ENCODE data around the gene ZNF236. TPM values are rescaled to one million over a fixed set of nuclear protein-coding genes. Genes with fewer than 3 reads are reported as not detected.

ZNF236 gene
- total and polyA plus RNA-seq, 10 of the 15 experiments (the other 5 are each of a cell fraction or from before 2014, with no cell fraction given), result 1.0 to 14.4 (median 5.9) TPM

DNA sequence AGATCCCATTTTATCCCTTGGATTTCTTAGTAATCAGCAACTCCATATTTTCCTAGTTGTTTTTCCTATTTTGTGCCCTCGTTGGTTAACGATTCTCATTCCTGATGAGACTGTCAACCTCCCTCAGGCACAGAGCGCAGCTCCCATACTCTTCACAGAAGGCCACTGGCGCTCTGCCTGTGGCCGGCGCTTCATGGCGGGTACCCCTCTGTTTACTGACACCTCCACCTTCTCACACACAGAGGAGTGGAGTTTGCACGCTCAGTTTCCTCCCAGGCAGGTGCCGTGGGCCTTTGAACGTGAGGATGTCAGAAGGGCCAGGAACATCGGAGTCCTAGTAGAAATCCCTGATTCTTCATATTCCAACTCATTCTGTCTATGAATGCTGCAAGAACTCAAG is 171.2 kb downstream of the ZNF236 start:
- Histone ChIP-seq H3K4me1 (ENCODE audit: control insufficient read depth, insufficient read depth, low read length) (peaks cover 9% of the 10 kb centered on the region; the same call in 1 of the 2 replicates), H3K9ac (ENCODE audit: control insufficient read depth, insufficient read depth, low read length) (no peak overlapping the region), H3K9me3 (replicated peaks; ENCODE audit: control insufficient read depth, insufficient read depth, low read length) (no peaks in the 10 kb centered on the region), H3K79me2 (ENCODE audit: control insufficient read depth, insufficient read depth, low read length) (no peaks in the 10 kb centered on the region), H3K27me3 (replicated peaks in 1 of 2; ENCODE audit: control insufficient read depth in 2 of 2, insufficient read depth in 2 of 2, low read length in 1 of 2) (no peaks in the 10 kb centered on the region), H4K20me1 (ENCODE audit: control insufficient read depth, insufficient read depth) (no peaks in the 10 kb centered on the region), H3K4me2 (ENCODE audit: control insufficient read depth, insufficient read depth) (no peak overlapping the region), H3K4me3 (no peak overlapping the region), H3K36me3 (ENCODE audit: control insufficient read depth in 2 of 2, insufficient read depth in 2 of 2, low read length in 1 of 2) (no peaks in the 10 kb centered on the region), H3K27ac (ENCODE audit: control insufficient read depth, insufficient read depth) (no peak overlapping the region), H2AFZ (ENCODE audit: control insufficient read depth, low read depth, low read length) (no peak overlapping the region)
- TF ChIP-seq JUND (IDR thresholded peaks at IDR 0.05; ENCODE audit: low read depth, low read length), result no peak
- no peak for TF ChIP-seq FOXM1 (IDR thresholded peaks at IDR 0.05; ENCODE audit: low read depth, low read length)
- no peak for TF ChIP-seq EGR1 (IDR thresholded peaks at IDR 0.05; ENCODE audit: borderline replicate concordance in 1 of 2, low read depth in 2 of 2, low read length in 2 of 2)
- TF ChIP-seq ASH2L (IDR thresholded peaks at IDR 0.05; ENCODE audit: borderline replicate concordance, low read depth), result no peak
- TF ChIP-seq EED (IDR thresholded peaks at IDR 0.05; ENCODE audit: low read depth), result no peak
- TF ChIP-seq HCFC1 (IDR thresholded peaks at IDR 0.05; ENCODE audit: low read length), result no peak
- TF ChIP-seq TARDBP (IDR thresholded peaks at IDR 0.05; ENCODE audit: borderline replicate concordance), result no peak
- no peak for TF ChIP-seq SUZ12 (IDR thresholded peaks at IDR 0.05; ENCODE audit: unreplicated experiment)
- no peak for TF ChIP-seq ZNF384 (IDR thresholded peaks at IDR 0.05; ENCODE audit: borderline replicate concordance, low read depth, low read length)
- no peak for TF ChIP-seq MTA2 (IDR thresholded peaks at IDR 0.05; ENCODE audit: low read depth)
- TF ChIP-seq NBN (IDR thresholded peaks at IDR 0.05), result no peak
- no peak for TF ChIP-seq ZNF24 (IDR thresholded peaks at IDR 0.05)
- RAD21 ChIA-PET (ENCODE audit: unreplicated experiment), result no interaction called here
- FAIRE-seq (no peak), DNase-seq (ENCODE audit: low read depth, low spot score) (no peak), ATAC-seq (no peak)
- no TSS peak for BruUV-seq (replicated peaks)
- SMC1A ChIA-PET (ENCODE audit: uncharacterized antibody, unreplicated experiment), result no interaction called here
- in situ Hi-C loops (cut with MboI), result no loop called here
- CTCF ChIA-PET, result interaction anchor here (0.5 to 4.4 kb wide), 2 partner anchors 10 to 27 kb away, joined by 3 to 39 read pairs; no protein-coding TSS in a partner anchor
- POLR2A ChIA-PET, result no interaction called here
- intact Hi-C loops (cut with micrococcal nuclease; ENCODE audit: unreplicated experiment), result no loop called here
- 96% methylated on average over 11 of the region's 11 CpGs for WGBS (ENCODE audit: insufficient coverage, insufficient replicate concordance, low lambda C conversion rate, missing lambda C conversion rate)
